NCI-H748 treated with DMSO at 0.1 percent for 48 hours (cell line): ENCODE measurements around the gene ATP6V0A1.
"Not testable (repeated sequence)": the region's sequence is repeated elsewhere in the genome, so short reads cannot be mapped to it uniquely, and the experiment has no call there.

Source experiments
- DNase-seq: peaks from one replicate; lab custom pipeline; 2025; lab: John Stamatoyannopoulos, UW

The ATP6V0A1 gene

GRCh38 chr17:42438600-42439567 is 19.8 kb upstream of the ATP6V0A1 start:
- DNase-seq: no peak

GRCh38 chr17:42441371-42442195 is 17.1 kb upstream of the ATP6V0A1 start:
- no peak for DNase-seq

- no peak for DNase-seq
Observed at GRCh38 chr17:42442196-42442565, 16.5 kb upstream of the ATP6V0A1 start.

- not testable (repeated sequence) for DNase-seq
Observed at GRCh38 chr17:42449176-42449575, 9.5 kb upstream of the ATP6V0A1 start.

GRCh38 chr17:42449838-42450237 is 8.8 kb upstream of the ATP6V0A1 start:
- DNase-seq: not testable (repeated sequence)

GRCh38 chr17:42451270-42451669 is 7.4 kb upstream of the ATP6V0A1 start:
- not testable (repeated sequence) for DNase-seq

- no peak for DNase-seq
Observed at GRCh38 chr17:42453439-42453838, 5.2 kb upstream of the ATP6V0A1 start.

GRCh38 chr17:42454987-42455386 is 3.7 kb upstream of the ATP6V0A1 start:
- not testable (repeated sequence) for DNase-seq

GRCh38 chr17:42456223-42457106 is 2.2 kb upstream of the ATP6V0A1 start:
- no peak for DNase-seq

- no peak for DNase-seq
Observed at GRCh38 chr17:42457107-42457792, 1.4 kb upstream of the ATP6V0A1 start.

GRCh38 chr17:42459256-42459800 is 650 bp downstream of the ATP6V0A1 start:
- DNase-seq: peak; percentile 54

- no peak for DNase-seq
Observed at GRCh38 chr17:42459801-42460281, 1.2 kb downstream of the ATP6V0A1 start.

GRCh38 chr17:42460371-42460770 is 1.7 kb downstream of the ATP6V0A1 start:
- no peak for DNase-seq

- DNase-seq: no peak
Observed at GRCh38 chr17:42463976-42464400, 5.3 kb downstream of the ATP6V0A1 start.

- DNase-seq: no peak
Observed at GRCh38 chr17:42467889-42468288, 9.2 kb downstream of the ATP6V0A1 start.

- DNase-seq: no peak
Observed at GRCh38 chr17:42472709-42473521, 14.2 kb downstream of the ATP6V0A1 start.

GRCh38 chr17:42474276-42474675 is 15.6 kb downstream of the ATP6V0A1 start:
- no peak for DNase-seq

GRCh38 chr17:42475121-42475520 is 16.4 kb downstream of the ATP6V0A1 start:
- no peak for DNase-seq

- no peak for DNase-seq
Observed at GRCh38 chr17:42475835-42476234, 17.2 kb downstream of the ATP6V0A1 start.

- DNase-seq: no peak
Observed at GRCh38 chr17:42476411-42476810, 17.7 kb downstream of the ATP6V0A1 start.
